NCI-H226 (cell line): Measurements from ENCODE around the gene SLC35B4.

Experiments used
- DNase-seq: peaks from one replicate; pipeline ENCODE4 v3.0.0-alpha.2; 2015

SLC35B4 gene

GRCh38 chr7:134316539-134317344 is at the start of gene SLC35B4:
SLC35B4 (minus strand) TSS chr7:134316930; CDS start chr7:134316751, 179 bp downstream.
- DNase-seq, result peak; percentile 96

GRCh38 chr7:134366481-134366880 is 49.8 kb upstream of the SLC35B4 start:
- DNase-seq, result no peak

- peak; percentile 84 for DNase-seq
Observed at GRCh38 chr7:134365341-134366054, 48.8 kb upstream of the SLC35B4 start.

- peak; percentile 84 for DNase-seq
Observed at GRCh38 chr7:134364619-134365037, 47.9 kb upstream of the SLC35B4 start.

- no peak for DNase-seq
Observed at GRCh38 chr7:134362587-134363483, 46.1 kb upstream of the SLC35B4 start.

GRCh38 chr7:134359787-134360432 is 43.2 kb upstream of the SLC35B4 start:
- DNase-seq, result no peak

GRCh38 chr7:134357486-134357885 is 40.8 kb upstream of the SLC35B4 start:
- no peak for DNase-seq

- no peak for DNase-seq
Observed at GRCh38 chr7:134356421-134356936, 39.7 kb upstream of the SLC35B4 start.

- no peak for DNase-seq
Observed at GRCh38 chr7:134355927-134356326, 39.2 kb upstream of the SLC35B4 start.

- DNase-seq, result no peak
Observed at GRCh38 chr7:134355004-134355525, 38.3 kb upstream of the SLC35B4 start.

- no peak for DNase-seq
Observed at GRCh38 chr7:134353411-134353810, 36.7 kb upstream of the SLC35B4 start.

- no peak for DNase-seq
Observed at GRCh38 chr7:134351424-134351823, 34.7 kb upstream of the SLC35B4 start.

GRCh38 chr7:134350709-134351108 is 34.0 kb upstream of the SLC35B4 start:
- no peak for DNase-seq

GRCh38 chr7:134347567-134347966 is 30.8 kb upstream of the SLC35B4 start:
- no peak for DNase-seq

GRCh38 chr7:134343796-134344195 is 27.1 kb upstream of the SLC35B4 start:
- no peak for DNase-seq

- DNase-seq, result no peak
Observed at GRCh38 chr7:134343136-134343535, 26.4 kb upstream of the SLC35B4 start.

GRCh38 chr7:134339475-134339874 is 22.7 kb upstream of the SLC35B4 start:
- no peak for DNase-seq

GRCh38 chr7:134337980-134338379 is 21.2 kb upstream of the SLC35B4 start:
- no peak for DNase-seq

- DNase-seq, result no peak
Observed at GRCh38 chr7:134334408-134334807, 17.7 kb upstream of the SLC35B4 start.

GRCh38 chr7:134333943-134334342 is 17.2 kb upstream of the SLC35B4 start:
- no peak for DNase-seq

- DNase-seq, result no peak
Observed at GRCh38 chr7:134332892-134333291, 16.2 kb upstream of the SLC35B4 start.

- DNase-seq, result no peak
Observed at GRCh38 chr7:134331393-134331792, 14.7 kb upstream of the SLC35B4 start.
